ENCODE measurements around the gene TSTD1. TPM values are rescaled to one million over a fixed set of nuclear protein-coding genes. Genes with fewer than 3 reads are reported as not detected.
A peak's percentile ranks its signal among the peaks of the same experiment; 100 is the strongest.
"Not testable (repeated sequence)": the region's sequence is repeated elsewhere in the genome, so short reads cannot be mapped to it uniquely, and the experiment has no call there.

The TSTD1 gene
- total RNA-seq, 1 donor from 2014 or later = 53.9 TPM

- no peak for DNase-seq
Measured at GRCh38 chr1:161033751-161034150, 5.0 kb downstream of the TSTD1 start.

- DNase-seq = no peak
Measured at GRCh38 chr1:161032409-161032808, 6.4 kb downstream of the TSTD1 start.

GRCh38 chr1:161031874-161032273 is 6.9 kb downstream of the TSTD1 start:
- DNase-seq = no peak

- DNase-seq = not testable (repeated sequence)
Measured at GRCh38 chr1:161029466-161029865, 9.3 kb downstream of the TSTD1 start.

GRCh38 chr1:161026954-161027353 is 11.8 kb downstream of the TSTD1 start:
- DNase-seq = not testable (repeated sequence)

GRCh38 chr1:161022432-161022831 is 16.3 kb downstream of the TSTD1 start:
- DNase-seq = not testable (repeated sequence)

GRCh38 chr1:161021970-161022353 is 16.8 kb downstream of the TSTD1 start:
- DNase-seq = no peak

GRCh38 chr1:161021165-161021969 is 17.4 kb downstream of the TSTD1 start:
- DNase-seq = peak; percentile 77

- DNase-seq = peak; percentile 47
Measured at GRCh38 chr1:161020509-161021164, 18.1 kb downstream of the TSTD1 start, which contains the start of gene F11R. F11R (minus strand) TSS chr1:161021152; CDS start chr1:161021073, 79 bp downstream.

GRCh38 chr1:161019751-161020495 is 18.8 kb downstream of the TSTD1 start:
- peak; percentile 61 for DNase-seq

GRCh38 chr1:161019111-161019660 is 19.6 kb downstream of the TSTD1 start:
- DNase-seq = not testable (repeated sequence)

- no peak for DNase-seq
Measured at GRCh38 chr1:161018631-161018930, 20.2 kb downstream of the TSTD1 start.

- DNase-seq = no peak
Measured at GRCh38 chr1:161017756-161018630, 20.8 kb downstream of the TSTD1 start.

- DNase-seq = not testable (repeated sequence)
Measured at GRCh38 chr1:161017181-161017580, 21.6 kb downstream of the TSTD1 start.

- not testable (repeated sequence) for DNase-seq
Measured at GRCh38 chr1:161016683-161017082, 22.1 kb downstream of the TSTD1 start.

- DNase-seq = peak; percentile 69
Measured at GRCh38 chr1:161013488-161014230, 25.1 kb downstream of the TSTD1 start.

GRCh38 chr1:161013131-161013487 is 25.7 kb downstream of the TSTD1 start:
- DNase-seq = no peak

GRCh38 chr1:161012420-161012819 is 26.3 kb downstream of the TSTD1 start:
- DNase-seq = no peak

- no peak for DNase-seq
Measured at GRCh38 chr1:161009602-161010211, 29.1 kb downstream of the TSTD1 start.

- no peak for DNase-seq
Measured at GRCh38 chr1:161008869-161009510, 29.8 kb downstream of the TSTD1 start.

Data from tongue (tissue), 2 donors.